ENCODE measurements around the gene IL1RAPL2.

IL1RAPL2 gene

GRCh38 chrX:104684077-104684476 is 118.1 kb downstream of the IL1RAPL2 start:
- TF ChIP-seq CTCF (IDR thresholded peaks at IDR 0.05; ENCODE audit: low read depth, low read length, poor library complexity, severe bottlenecking) (no peak), EZH2phosphoT487 (IDR thresholded peaks at IDR 0.05; ENCODE audit: borderline replicate concordance, low read length) (no peak)
- no peaks in the 10 kb centered on the region for H3K9me3 ChIP-seq (ENCODE audit: control insufficient read depth, insufficient read depth, low read length)
- H3K4me1 ChIP-seq (ENCODE audit: control insufficient read depth, low read length): no peaks in the 10 kb centered on the region
- H3K79me2 ChIP-seq (ENCODE audit: control insufficient read depth, low read length): no peaks in the 10 kb centered on the region
- H3K27me3 ChIP-seq (ENCODE audit: control insufficient read depth, low read length): no peaks in the 10 kb centered on the region
- no peaks in the 10 kb centered on the region for H3F3A ChIP-seq (ENCODE audit: control insufficient read depth, insufficient read depth)
- H3K4me3 ChIP-seq (ENCODE audit: low read length): no peak overlapping the region
- H3K4me2 ChIP-seq (ENCODE audit: low read length): no peak overlapping the region
- H3K27ac ChIP-seq (ENCODE audit: low read depth, low read length): no peak overlapping the region
- H3K9me2 ChIP-seq (replicated peaks; ENCODE audit: control insufficient read depth, low read length): no peaks in the 10 kb centered on the region
- no peaks in the 10 kb centered on the region for H3K36me3 ChIP-seq (ENCODE audit: control insufficient read depth, low read length)
- H4K20me1 ChIP-seq (ENCODE audit: control insufficient read depth, insufficient read depth, low read depth, low read length): no peaks in the 10 kb centered on the region

- no peak for TF ChIP-seq EZH2phosphoT487 (IDR thresholded peaks at IDR 0.05; ENCODE audit: borderline replicate concordance, low read length)
- TF ChIP-seq CTCF (IDR thresholded peaks at IDR 0.05; ENCODE audit: low read depth, low read length, poor library complexity, severe bottlenecking): no peak
- Histone ChIP-seq H4K20me1 (ENCODE audit: control insufficient read depth, insufficient read depth, low read depth, low read length) (no peaks in the 10 kb centered on the region), H3K79me2 (ENCODE audit: control insufficient read depth, low read length) (no peaks in the 10 kb centered on the region), H3K9me3 (ENCODE audit: control insufficient read depth, insufficient read depth, low read length) (no peaks in the 10 kb centered on the region), H3K4me2 (ENCODE audit: low read length) (no peak overlapping the region), H3F3A (ENCODE audit: control insufficient read depth, insufficient read depth) (no peaks in the 10 kb centered on the region), H3K27me3 (ENCODE audit: control insufficient read depth, low read length) (no peaks in the 10 kb centered on the region), H3K36me3 (ENCODE audit: control insufficient read depth, low read length) (no peaks in the 10 kb centered on the region), H3K4me1 (ENCODE audit: control insufficient read depth, low read length) (peaks cover 9% of the 10 kb centered on the region), H3K4me3 (ENCODE audit: low read length) (no peak overlapping the region), H3K27ac (ENCODE audit: low read depth, low read length) (no peak overlapping the region), H3K9me2 (replicated peaks; ENCODE audit: control insufficient read depth, low read length) (no peaks in the 10 kb centered on the region)
These were observed 129.6 kb downstream of the IL1RAPL2 start for GRCh38 chrX:104695593-104695992.

- Histone ChIP-seq H3K4me1 (ENCODE audit: control insufficient read depth, low read length) (peaks cover 9% of the 10 kb centered on the region), H3K9me2 (replicated peaks; ENCODE audit: control insufficient read depth, low read length) (no peaks in the 10 kb centered on the region), H3K79me2 (ENCODE audit: control insufficient read depth, low read length) (no peaks in the 10 kb centered on the region), H3K36me3 (ENCODE audit: control insufficient read depth, low read length) (no peaks in the 10 kb centered on the region), H3K9me3 (ENCODE audit: control insufficient read depth, insufficient read depth, low read length) (no peaks in the 10 kb centered on the region), H3F3A (ENCODE audit: control insufficient read depth, insufficient read depth) (no peaks in the 10 kb centered on the region), H3K4me3 (ENCODE audit: low read length) (no peak overlapping the region), H3K27ac (ENCODE audit: low read depth, low read length) (no peak overlapping the region), H4K20me1 (ENCODE audit: control insufficient read depth, insufficient read depth, low read depth, low read length) (no peaks in the 10 kb centered on the region), H3K4me2 (ENCODE audit: low read length) (no peak overlapping the region), H3K27me3 (ENCODE audit: control insufficient read depth, low read length) (no peaks in the 10 kb centered on the region)
- no peak for TF ChIP-seq CTCF (IDR thresholded peaks at IDR 0.05; ENCODE audit: low read depth, low read length, poor library complexity, severe bottlenecking)
- no peak for TF ChIP-seq EZH2phosphoT487 (IDR thresholded peaks at IDR 0.05; ENCODE audit: borderline replicate concordance, low read length)
These were observed 130.7 kb downstream of the IL1RAPL2 start for GRCh38 chrX:104696667-104697066.

GRCh38 chrX:104697294-104697693 is 131.3 kb downstream of the IL1RAPL2 start:
- Histone ChIP-seq H3K9me3 (ENCODE audit: control insufficient read depth, insufficient read depth, low read length) (no peaks in the 10 kb centered on the region), H3K36me3 (ENCODE audit: control insufficient read depth, low read length) (no peaks in the 10 kb centered on the region), H3K4me2 (ENCODE audit: low read length) (no peak overlapping the region), H3K9me2 (replicated peaks; ENCODE audit: control insufficient read depth, low read length) (no peaks in the 10 kb centered on the region), H3K27me3 (ENCODE audit: control insufficient read depth, low read length) (no peaks in the 10 kb centered on the region), H3F3A (ENCODE audit: control insufficient read depth, insufficient read depth) (no peaks in the 10 kb centered on the region), H3K4me3 (ENCODE audit: low read length) (no peak overlapping the region), H3K4me1 (ENCODE audit: control insufficient read depth, low read length) (peaks cover 9% of the 10 kb centered on the region), H3K27ac (ENCODE audit: low read depth, low read length) (no peak overlapping the region), H3K79me2 (ENCODE audit: control insufficient read depth, low read length) (no peaks in the 10 kb centered on the region), H4K20me1 (ENCODE audit: control insufficient read depth, insufficient read depth, low read depth, low read length) (no peaks in the 10 kb centered on the region)
- no peak for TF ChIP-seq CTCF (IDR thresholded peaks at IDR 0.05; ENCODE audit: low read depth, low read length, poor library complexity, severe bottlenecking)
- no peak for TF ChIP-seq EZH2phosphoT487 (IDR thresholded peaks at IDR 0.05; ENCODE audit: borderline replicate concordance, low read length)

Measured in DOHH2 (cell line).